Measurements from ENCODE around the gene RRAS.

GRCh38 chr19:49645995-49646394, 6.1 kb upstream of the RRAS start:
- TF ChIP-seq CTCF (IDR thresholded peaks at IDR 0.05) (no peak), POLR2A (IDR thresholded peaks at IDR 0.05) (no peak)

Measured in right lobe of liver (tissue), 4 donors.